AG04449 (cell line): Measurements from ENCODE around the gene CHMP2B.

Experiments used
- CTCF ChIA-PET: fragments of 350-600 bp; formaldehyde crosslinking; extraction: SDS; loops from one replicate; lab custom pipeline; 2021; ENCODE audit warnings: antibody characterized with exemption; lab: Yijun Ruan, JAX
- POLR2A ChIA-PET: fragments of 400-600, 350-600 bp; formaldehyde crosslinking; extraction: SDS; loops from one replicate; lab custom pipeline; 2020; ENCODE audit warnings: antibody characterized with exemption, inconsistent platforms; lab: Yijun Ruan, JAX
- DNase-seq: peaks from one replicate; pipeline ENCODE4 v3.0.0-alpha.2; 2010; ENCODE audit warnings: low read depth, low spot score
- H3K4me3 ChIP-seq: 2 replicates; pipeline ENCODE4 v1.5.1; 2011; ENCODE audit warnings: low read depth, mild to moderate bottlenecking, control low read depth, low read length
- CTCF ChIP-seq: IDR thresholded peaks from one replicate; pipeline ENCODE4 v1.5.1; 2011; ENCODE audit warnings: mild to moderate bottlenecking, moderate library complexity, low read length, control low read depth, inconsistent platforms; ENCODE audit not compliant: insufficient read depth; ENCODE audit errors: missing control alignments

CHMP2B gene

GRCh38 chr3:87209111-87209510 lies 18.0 kb upstream of the CHMP2B start:
- TF ChIP-seq CTCF: no peak
- CTCF ChIA-PET: no interaction called here
- DNase-seq: no peak
- H3K4me3 ChIP-seq: no peak overlapping the region
- POLR2A ChIA-PET: no interaction called here

DNA sequence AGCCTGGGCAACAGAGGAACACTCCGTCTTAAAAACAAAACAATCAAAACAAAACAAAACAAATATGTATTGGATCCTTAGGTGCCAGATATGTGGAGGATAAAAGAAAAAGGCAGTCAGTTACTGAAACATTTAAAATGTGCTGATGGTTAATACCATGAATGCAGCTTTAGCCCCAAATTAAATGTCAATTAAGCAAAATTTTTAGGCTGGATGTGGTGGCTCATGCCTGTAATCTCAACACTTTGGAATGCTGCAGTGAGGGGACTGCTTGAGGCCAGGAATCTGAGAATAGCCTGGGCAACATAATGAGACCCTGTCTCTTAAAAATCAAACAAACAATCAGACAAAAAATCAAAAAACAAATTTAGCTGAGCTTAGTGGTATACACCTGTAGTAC lies 8.5 kb upstream of the CHMP2B start:
- ChIA-PET POLR2A (no interaction called here), CTCF (no interaction called here)
- TF ChIP-seq CTCF: no peak
- H3K4me3 ChIP-seq: no peak overlapping the region
- DNase-seq: no peak

DNA sequence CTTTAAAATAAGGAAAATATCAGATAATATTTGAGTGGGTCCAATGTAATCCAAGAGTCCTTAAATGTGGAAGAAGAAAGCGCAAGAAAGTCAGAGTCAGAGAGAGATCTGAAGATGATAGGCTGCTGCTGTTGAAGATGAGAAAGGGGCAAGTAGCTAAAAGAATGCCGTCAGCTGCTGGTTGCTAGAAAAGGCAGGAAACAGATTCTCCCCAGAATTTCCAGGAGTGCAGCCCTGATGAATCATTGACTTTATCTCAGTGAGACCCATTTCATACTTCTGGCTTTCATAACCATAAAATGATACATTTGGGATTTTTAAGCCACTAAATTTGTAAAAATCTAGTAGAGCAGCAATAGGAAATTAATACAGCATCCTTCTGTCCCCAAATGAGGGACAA lies 7.5 kb upstream of the CHMP2B start:
- CTCF ChIA-PET: no interaction called here

DNA sequence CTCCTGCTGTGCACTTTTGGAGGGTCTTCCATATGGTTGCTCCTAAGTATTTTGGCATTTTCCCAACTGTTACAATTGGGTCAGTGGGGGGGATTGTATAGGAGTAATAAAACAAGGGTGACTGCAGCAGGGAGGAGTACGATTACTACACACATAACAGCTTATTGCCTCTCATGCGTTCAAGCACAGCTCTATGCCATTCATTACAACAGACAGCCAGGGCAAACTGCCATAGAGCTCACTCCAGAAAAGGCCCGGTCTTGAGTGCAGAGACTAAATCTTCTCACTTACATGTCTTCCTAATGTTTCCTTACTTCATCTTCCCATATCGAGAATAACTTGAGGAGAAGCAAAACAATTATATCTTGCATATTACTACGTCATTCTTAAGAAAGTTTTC lies 1.4 kb upstream of the CHMP2B start:
- no peak overlapping the region for H3K4me3 ChIP-seq
- no peak for TF ChIP-seq CTCF
- no peak for DNase-seq
- CTCF ChIA-PET: interaction anchor here (1.0 to 1.8 kb wide), 6 partner anchors 11 to 451 kb away, joined by 3 to 5 read pairs (median 4); no protein-coding TSS in a partner anchor
- POLR2A ChIA-PET: no interaction called here

More for the DNA sequence above, 7.5 kb upstream of the CHMP2B start:
- H3K4me3 ChIP-seq: no peak overlapping the region
- TF ChIP-seq CTCF: no peak
- no peak for DNase-seq
- POLR2A ChIA-PET: no interaction called here

DNA sequence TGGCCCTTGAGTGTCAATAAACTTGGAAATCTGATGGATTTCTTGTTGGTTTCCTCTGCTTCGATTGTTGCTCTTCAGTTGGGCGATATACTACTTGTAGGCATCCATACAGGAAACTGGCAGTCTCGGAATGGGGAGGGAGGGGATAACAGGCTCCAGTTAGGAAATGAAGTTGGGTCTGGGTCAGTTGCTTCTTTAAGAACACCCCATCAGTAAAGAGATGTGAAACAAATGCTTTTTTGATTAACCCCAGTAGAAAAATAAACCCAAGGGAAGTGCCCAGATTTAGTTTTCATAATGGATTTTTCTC lies 681 bp downstream of the CHMP2B start:
- TF ChIP-seq CTCF: no peak
- POLR2A ChIA-PET: interaction anchor here (0.8 kb wide), 1 partner anchor 28 kb away, joined by 3 read pairs; no protein-coding TSS in a partner anchor
- DNase-seq: no peak
- CTCF ChIA-PET: interaction anchor here (1.8 kb wide), 1 partner anchor 31 kb away, joined by 6 read pairs; no protein-coding TSS in a partner anchor
- H3K4me3 ChIP-seq: peak overlapping the region; percentile 92

DNA sequence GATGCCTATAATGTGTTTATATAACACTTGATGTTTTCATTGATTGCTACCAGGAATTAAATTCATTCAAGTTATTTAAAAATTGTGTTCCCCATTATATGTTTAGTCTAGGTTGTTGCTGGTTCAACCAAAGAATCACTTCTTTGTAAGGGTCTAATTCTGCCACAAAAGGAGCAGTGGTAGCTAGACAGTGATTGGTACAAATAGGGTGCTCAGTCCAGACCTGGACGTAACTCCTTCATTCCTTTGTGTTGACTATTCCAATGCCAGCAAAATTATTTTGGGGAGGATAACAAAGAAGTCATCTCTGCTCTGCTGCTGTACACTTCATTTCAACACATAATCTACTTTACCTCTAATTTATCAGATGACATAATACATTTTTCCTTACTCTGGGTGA lies 1.2 kb downstream of the CHMP2B start:
- ChIA-PET CTCF (interaction anchor here (1.8 kb wide), 1 partner anchor 31 kb away, joined by 6 read pairs; no protein-coding TSS in a partner anchor), POLR2A (interaction anchor here (0.8 kb wide), 1 partner anchor 28 kb away, joined by 3 read pairs; no protein-coding TSS in a partner anchor)
- peak overlapping the region; percentile 92 for H3K4me3 ChIP-seq
- no peak for DNase-seq
- TF ChIP-seq CTCF: no peak
